Brain microvascular endothelial cell (primary cell): ENCODE data around the gene C14orf180.

Experiments
- DNase-seq: peaks from one replicate; pipeline ENCODE4 v3.0.0-alpha.2; 2020
- H3K27ac ChIP-seq: fragments of 250-450 bp; sonication (Bioruptor Pico); 2 replicates; pipeline ENCODE4 v1.5.1; 2020; ENCODE audit warnings: mild to moderate bottlenecking, moderate library complexity
- H3K27me3 ChIP-seq: fragments of 250-450 bp; sonication (Bioruptor Pico); replicated peaks from 2 replicates; pipeline ENCODE4 v1.5.1; 2020; ENCODE audit warnings: mild to moderate bottlenecking
- H3K36me3 ChIP-seq: fragments of 250-450 bp; sonication (Bioruptor Pico); replicated peaks from 2 replicates; pipeline ENCODE4 v1.5.1; 2020; ENCODE audit warnings: mild to moderate bottlenecking
- H3K4me3 ChIP-seq: 2 replicates; pipeline ENCODE4 v1.5.1; 2011; ENCODE audit warnings: low read depth, mild to moderate bottlenecking, control low read depth, low read length, moderate library complexity
- CTCF ChIP-seq: IDR thresholded peaks from 2 replicates; pipeline ENCODE4 v1.5.1; 2011; ENCODE audit warnings: low read depth, mild to moderate bottlenecking, moderate library complexity, low read length, control low read depth, inconsistent platforms; ENCODE audit errors: missing control alignments
- in situ Hi-C: cut with HindIII; loops from 2 replicates; pipeline ENCODE4 v1.10.0; 2017; ENCODE audit warnings: low sequenced_read_pairs, low pct_ligation_motif_present

The C14orf180 gene

GRCh38 chr14:104547998-104548700 lies 31.4 kb upstream of the C14orf180 start:
- Histone ChIP-seq H3K27ac (no peak overlapping the region), H3K27me3 (no peaks in the 10 kb centered on the region), H3K4me3 (no peak overlapping the region), H3K36me3 (no peaks in the 10 kb centered on the region)
- TF ChIP-seq CTCF: no peak
- in situ Hi-C loops: no loop called here
- DNase-seq: no peak

GRCh38 chr14:104548802-104549535 lies 30.6 kb upstream of the C14orf180 start:
- H3K4me3 ChIP-seq: no peak overlapping the region
- no peaks in the 10 kb centered on the region for H3K27me3 ChIP-seq
- DNase-seq: no peak
- in situ Hi-C loops: no loop called here
- H3K27ac ChIP-seq: no peak overlapping the region
- no peaks in the 10 kb centered on the region for H3K36me3 ChIP-seq
- TF ChIP-seq CTCF: no peak

GRCh38 chr14:104549536-104550339 lies 29.8 kb upstream of the C14orf180 start:
- TF ChIP-seq CTCF: no peak
- Histone ChIP-seq H3K4me3 (no peak overlapping the region), H3K36me3 (no peaks in the 10 kb centered on the region), H3K27ac (no peak overlapping the region), H3K27me3 (no peaks in the 10 kb centered on the region)
- in situ Hi-C loops: no loop called here
- DNase-seq: no peak

- Histone ChIP-seq H3K27me3 (no peaks in the 10 kb centered on the region), H3K27ac (no peak overlapping the region), H3K4me3 (no peak overlapping the region), H3K36me3 (no peaks in the 10 kb centered on the region)
- in situ Hi-C loops: no loop called here
- TF ChIP-seq CTCF: no peak
- no peak for DNase-seq
Measured at GRCh38 chr14:104550340-104550860, 29.2 kb upstream of the C14orf180 start.

GRCh38 chr14:104550861-104551728 lies 28.5 kb upstream of the C14orf180 start:
- in situ Hi-C loops: no loop called here
- H3K4me3 ChIP-seq: no peak overlapping the region
- no peak for TF ChIP-seq CTCF
- H3K27ac ChIP-seq: no peak overlapping the region
- no peaks in the 10 kb centered on the region for H3K36me3 ChIP-seq
- H3K27me3 ChIP-seq: no peaks in the 10 kb centered on the region
- DNase-seq: no peak
